HCT116 (cell line): ENCODE measurements around the gene NEO1. TPM values are rescaled to one million over a fixed set of nuclear protein-coding genes. Genes with fewer than 3 reads are reported as not detected.

Experiments
- ATAC-seq: fragments of 200-7000 bp; cut with Tn5 transposase; 2 replicates; pipeline ENCODE4 v1.9.1; 2020; ENCODE audit warnings: mild to moderate bottlenecking, moderate library complexity
- BruUV-seq: library from RNA; stranded (reverse); fragments of 400-500 nt; replicated peaks from 2 replicates; lab custom pipeline; 2021; lab: Mats Ljungman, UMichigan
- CTCF ChIA-PET: fragments of 300-600 bp; sonication (Branson Sonifier 250); formaldehyde crosslinking; loops from one replicate; lab custom pipeline; 2021; ENCODE audit warnings: antibody characterized with exemption; lab: Charles Lee
- POLR2A ChIA-PET: fragments of 300-600, 350-600 bp; sonication (Branson Sonifier 250); formaldehyde crosslinking; loops from one replicate; lab custom pipeline; 2021; ENCODE audit warnings: antibody characterized with exemption; lab: Charles Lee
- RAD21 ChIA-PET, 2 experiments: fragments of 300-600 bp; sonication (Branson Sonifier 250); formaldehyde crosslinking; loops; one replicate each; lab custom pipeline; 2023; ENCODE audit warnings: low total read pairs in 2 of 2; ENCODE audit not compliant: uncharacterized antibody in 2 of 2, unreplicated experiment in 2 of 2, low non-redundant PET in 1 of 2; lab: Charles Lee
- DNase-seq: peaks from one replicate; pipeline ENCODE4 v3.0.0-alpha.2; 2010; ENCODE audit warnings: low read depth, low spot score
- H2AFZ ChIP-seq: fragments of 200-600 bp; shearing (Covaris generic), sonication (generic); 2 replicates; pipeline ENCODE4 v1.6.1; 2017; ENCODE audit warnings: low read depth, mixed run types, mixed read lengths, antibody characterized with exemption, low read length; ENCODE audit not compliant: poor library complexity, severe bottlenecking
- H3K27ac ChIP-seq: 2 replicates; pipeline ENCODE4 v1.5.1; 2012; ENCODE audit warnings: low read depth, low read length
- H3K27me3 ChIP-seq: fragments of 200-600 bp; sonication (generic); 2 replicates; pipeline ENCODE4 v1.6.1; 2016; ENCODE audit warnings: mixed run types, low read length, mixed read lengths; ENCODE audit not compliant: insufficient read depth
- H3K36me3 ChIP-seq, 2 experiments: fragments of 200-500 bp in 1 of 2; fragments of 200-600 bp in 1 of 2; sonication (Bioruptor generic) in 1 of 2; sonication (generic) in 1 of 2; 2 replicates each; pipeline versions ENCODE4 v1.5.1 to v1.6.1; 2014 to 2016; ENCODE audit warnings: low read length in 2 of 2, inconsistent platforms in 1 of 2, mixed read lengths in 1 of 2, mixed run types in 1 of 2; ENCODE audit not compliant: insufficient read depth in 2 of 2, control insufficient read depth in 1 of 2
- H3K4me1 ChIP-seq, 2 experiments: fragments of 200-600 bp in 1 of 2; sonication (generic) in 1 of 2; 2 replicates each; pipeline versions ENCODE4 v1.5.1 to v1.6.1; 2012 to 2017; ENCODE audit warnings: low read length in 2 of 2, inconsistent platforms in 1 of 2, mild to moderate bottlenecking in 1 of 2, mixed read lengths in 1 of 2, mixed run types in 1 of 2, moderate library complexity in 1 of 2; ENCODE audit not compliant: insufficient read depth in 2 of 2, control insufficient read depth in 1 of 2
- H3K4me2 ChIP-seq: fragments of 200-600 bp; sonication (generic); 2 replicates; pipeline ENCODE4 v1.6.1; 2017; ENCODE audit warnings: mixed run types, low read length, mixed read lengths
- H3K4me3 ChIP-seq, 2 experiments: fragments of 200-600 bp in 1 of 2; sonication (generic) in 1 of 2; replicated peaks in 1 of 2; 2 replicates each; pipeline ENCODE4 v1.5.1; 2011 to 2016; ENCODE audit warnings: low read length in 2 of 2, control low read depth in 1 of 2, low read depth in 1 of 2, mild to moderate bottlenecking in 1 of 2, mixed read lengths in 1 of 2, mixed run types in 1 of 2
- H3K79me2 ChIP-seq: fragments of 200-600 bp; sonication (generic); 2 replicates; pipeline ENCODE4 v1.6.1; 2017; ENCODE audit warnings: mild to moderate bottlenecking, mixed run types, low read length, moderate library complexity, mixed read lengths; ENCODE audit not compliant: insufficient read depth
- H3K9ac ChIP-seq: fragments of 200-600 bp; sonication (generic); 2 replicates; pipeline ENCODE4 v1.6.1; 2016; ENCODE audit warnings: low read length, mixed read lengths
- H3K9me2 ChIP-seq: fragments of 200-600 bp; sonication (generic), shearing (Covaris generic); 2 replicates; pipeline ENCODE4 v1.6.1; 2017; ENCODE audit warnings: mixed run types, mild to moderate bottlenecking, moderate library complexity; ENCODE audit not compliant: insufficient read depth
- H3K9me3 ChIP-seq, 2 experiments: fragments of 200-500 bp in 1 of 2; fragments of 200-600 bp in 1 of 2; sonication (Bioruptor generic) in 1 of 2; sonication (generic) in 1 of 2; 2 replicates each; pipeline ENCODE4 v1.6.1; 2014 to 2017; ENCODE audit warnings: low read length in 2 of 2, mixed read lengths in 2 of 2, inconsistent platforms in 1 of 2, low read depth in 1 of 2, mild to moderate bottlenecking in 1 of 2, mixed run types in 1 of 2, moderate library complexity in 1 of 2; ENCODE audit not compliant: control insufficient read depth in 1 of 2, insufficient read depth in 1 of 2
- H4K20me1 ChIP-seq: fragments of 200-600 bp; sonication (generic), shearing (Covaris generic); 2 replicates; pipeline ENCODE4 v1.6.1; 2017; ENCODE audit warnings: mixed run types, mild to moderate bottlenecking, moderate library complexity; ENCODE audit not compliant: insufficient read depth
- CBX3 ChIP-seq: IDR thresholded peaks from 2 replicates; pipeline ENCODE4 v1.6.1; 2012; ENCODE audit warnings: low read depth
- CEBPB ChIP-seq: IDR thresholded peaks from 2 replicates; pipeline ENCODE4 v1.6.1; 2012; ENCODE audit warnings: low read depth
- CTCF ChIP-seq, 3 experiments: fragments of 200-600 bp in 1 of 3; sonication (generic) in 1 of 3; IDR thresholded peaks in 2 of 3; conservative IDR thresholded peaks in 1 of 3; 2 replicates each; pipeline ENCODE4 v1.5.1; 2012 to 2017; ENCODE audit warnings: low read depth in 2 of 3, low read length in 2 of 3, antibody characterized with exemption in 1 of 3, borderline replicate concordance in 1 of 3, control low read depth in 1 of 3, mild to moderate bottlenecking in 1 of 3, mixed read lengths in 1 of 3, mixed run types in 1 of 3, moderate library complexity in 1 of 3; ENCODE audit not compliant: insufficient read depth in 1 of 3
- EGR1 ChIP-seq: IDR thresholded peaks from 2 replicates; pipeline ENCODE4 v1.6.1; 2012; ENCODE audit warnings: low read depth
- ELF1 ChIP-seq: IDR thresholded peaks from 2 replicates; pipeline ENCODE4 v1.6.1; 2012; ENCODE audit warnings: low read depth, borderline replicate concordance
- EZH2phosphoT487 ChIP-seq: fragments of 200-600 bp; IDR thresholded peaks from 2 replicates; pipeline ENCODE4 v1.6.1; 2018; ENCODE audit warnings: antibody characterized with exemption, borderline replicate concordance
- FOSL1 ChIP-seq: IDR thresholded peaks from 2 replicates; pipeline ENCODE4 v1.6.1; 2012; ENCODE audit warnings: low read depth
- JUND ChIP-seq: IDR thresholded peaks from 2 replicates; pipeline ENCODE4 v1.6.1; 2012
- MAX ChIP-seq: IDR thresholded peaks from 2 replicates; pipeline ENCODE4 v1.6.1; 2012
- POLR2A ChIP-seq: IDR thresholded peaks from 2 replicates; pipeline ENCODE4 v1.7.0; 2011; ENCODE audit warnings: borderline replicate concordance; ENCODE audit not compliant: insufficient read depth, insufficient read length; ENCODE audit errors: extremely low read depth
- RAD21 ChIP-seq: IDR thresholded peaks from 2 replicates; pipeline ENCODE4 v1.6.1; 2012; ENCODE audit warnings: low read depth, mild to moderate bottlenecking
- REST ChIP-seq: IDR thresholded peaks from 2 replicates; pipeline ENCODE4 v1.6.1; 2012; ENCODE audit warnings: low read depth
- SIN3A ChIP-seq: IDR thresholded peaks from 2 replicates; pipeline ENCODE4 v1.6.1; 2012; ENCODE audit warnings: low read depth
- SP1 ChIP-seq: IDR thresholded peaks from 2 replicates; pipeline ENCODE4 v1.6.1; 2012; ENCODE audit warnings: low read depth
- SRF ChIP-seq: IDR thresholded peaks from 2 replicates; pipeline ENCODE4 v1.6.1; 2012; ENCODE audit warnings: low read depth
- TCF7L2 ChIP-seq: IDR thresholded peaks from 2 replicates; pipeline ENCODE4 v1.7.0; 2011; ENCODE audit warnings: borderline replicate concordance, inconsistent platforms; ENCODE audit not compliant: insufficient read depth, insufficient read length; ENCODE audit errors: extremely low read depth
- YY1 ChIP-seq: IDR thresholded peaks from 2 replicates; pipeline ENCODE4 v1.6.1; 2011; ENCODE audit warnings: low read length, low read depth, moderate library complexity, mild to moderate bottlenecking; ENCODE audit not compliant: insufficient replicate concordance; ENCODE audit errors: extremely low read depth
- ZBTB33 ChIP-seq: IDR thresholded peaks from 2 replicates; pipeline ENCODE4 v1.6.1; 2011; ENCODE audit warnings: mild to moderate bottlenecking, low read length, moderate library complexity; ENCODE audit not compliant: insufficient replicate concordance; ENCODE audit errors: extremely low read depth
- ZFX ChIP-seq: fragments of 450-650 bp; IDR thresholded peaks from 2 replicates; pipeline ENCODE4 v1.6.1; 2017
- intact Hi-C: fragments of 100-400 bp; cut with micrococcal nuclease; formaldehyde crosslinking; loops from 2 replicates; pipeline ENCODE4 v1.10.0; 2022
- total RNA-seq: library from RNA; stranded (reverse); gene quantifications from one replicate; pipeline ENCODE4 v1.2.1, GENCODE V29; 2021; ENCODE audit not compliant: unreplicated experiment
- TF ChIP-seq, protein P1 (sequence below): IDR thresholded peaks from 2 replicates; pipeline ENCODE4 v1.6.1; 2012

The NEO1 gene
- total RNA-seq, 1 experiment from 2014 or later: 30.0 TPM

- Histone ChIP-seq H3K27ac (no peak overlapping the region), H4K20me1 (no peaks in the 10 kb centered on the region), H2AFZ (no peak overlapping the region), H3K9me3 (no peaks in the 10 kb centered on the region), H3K36me3 (no peaks in the 10 kb centered on the region), H3K27me3 (no peaks in the 10 kb centered on the region), H3K4me3 (no peak overlapping the region), H3K4me2 (no peak overlapping the region), H3K9ac (no peak overlapping the region), H3K9me2 (no peaks in the 10 kb centered on the region), H3K4me1 (peaks cover 5 to 13% of the 10 kb centered on the region in 2 experiments; a peak in 2 of 4 replicates), H3K79me2 (no peaks in the 10 kb centered on the region)
- POLR2A ChIA-PET: no interaction called here
- no peak for DNase-seq
- CTCF ChIA-PET: no interaction called here
- no TSS peak for BruUV-seq
- TF ChIP-seq CEBPB (no peak), CBX3 (no peak), SP1 (no peak), REST (no peak), ZBTB33 (no peak), SRF (no peak), ZFX (no peak), POLR2A (no peak), ELF1 (no peak), EZH2phosphoT487 (no peak), SIN3A (no peak), JUND (no peak), CTCF (IDR thresholded peaks at IDR 0.05 in 2 of 3, conservative IDR thresholded peaks at IDR 0.05 in 1 of 3; ENCODE audit: borderline replicate concordance in 1 of 3, insufficient read depth in 1 of 3, low read depth in 2 of 3, low read length in 2 of 3) (no peak), RAD21 (no peak), FOSL1 (no peak), EGR1 (no peak), TCF7L2 (no peak), YY1 (no peak), MAX (no peak)
- TF ChIP-seq, protein P1, sequence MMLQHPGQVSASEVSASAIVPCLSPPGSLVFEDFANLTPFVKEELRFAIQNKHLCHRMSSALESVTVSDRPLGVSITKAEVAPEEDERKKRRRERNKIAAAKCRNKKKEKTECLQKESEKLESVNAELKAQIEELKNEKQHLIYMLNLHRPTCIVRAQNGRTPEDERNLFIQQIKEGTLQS: no peak
- no peak for ATAC-seq
- RAD21 ChIA-PET: no interaction called here
- intact Hi-C loops: no loop called here
Observed at GRCh38 chr15:73054417-73054953, 2.2 kb downstream of the NEO1 start.
